Naive B cell (primary cell): Measurements from ENCODE around the gene TGFBR3. TPM values are rescaled to one million over a fixed set of nuclear protein-coding genes. Genes with fewer than 3 reads are reported as not detected.

Source experiments
- ATAC-seq, 2 donors: fragments of 150-1000 bp; cut with Tn5 transposase; 2 replicates each; pipeline ENCODE4 v1.10.0; 2021; ENCODE audit warnings: low read depth in 2 of 2, mild to moderate bottlenecking in 2 of 2, moderate library complexity in 2 of 2
- DNase-seq: peaks from one replicate; pipeline ENCODE4 v3.0.0; 2022
- H3K27ac Mint-ChIP-seq, 6 donors: one replicate each; pipeline ENCODE4 v1.8.0; 2020 to 2022; ENCODE audit warnings: mild to moderate bottlenecking in 6 of 6, mixed read lengths in 6 of 6, moderate library complexity in 5 of 6, inconsistent platforms in 2 of 6
- H3K27me3 Mint-ChIP-seq, 3 donors: one replicate each; pipeline ENCODE4 v1.8.0; 2021 to 2022; ENCODE audit warnings: mixed read lengths in 3 of 3, mild to moderate bottlenecking in 1 of 3
- H3K36me3 Mint-ChIP-seq, 2 donors: one replicate each; pipeline ENCODE4 v1.8.0; 2020 to 2022; ENCODE audit warnings: mixed read lengths in 2 of 2, inconsistent platforms in 1 of 2, mild to moderate bottlenecking in 1 of 2
- H3K4me1 Mint-ChIP-seq, 3 donors: one replicate each; pipeline ENCODE4 v1.8.0; 2020 to 2022; ENCODE audit warnings: mixed read lengths in 3 of 3, inconsistent platforms in 1 of 3, mild to moderate bottlenecking in 1 of 3, moderate library complexity in 1 of 3
- H3K4me3 Mint-ChIP-seq, 8 donors: one replicate each; pipeline ENCODE4 v1.8.0; 2020 to 2022; ENCODE audit warnings: mild to moderate bottlenecking in 8 of 8, mixed read lengths in 8 of 8, moderate library complexity in 8 of 8, inconsistent platforms in 2 of 8
- H3K9me3 Mint-ChIP-seq, 7 donors: one replicate each; pipeline ENCODE4 v1.8.0; 2020 to 2022; ENCODE audit warnings: mixed read lengths in 7 of 7, mild to moderate bottlenecking in 5 of 7, inconsistent platforms in 2 of 7, moderate library complexity in 1 of 7
- polyA plus RNA-seq, 6 donors: library from polyadenylated mRNA; unstranded; fragments of 300-500 nt; fragmentation: Illumina TruSeq; gene quantifications; one replicate each; pipeline ENCODE4 v1.2.3, GENCODE V29; 2021; ENCODE audit warnings: low read depth in 6 of 6

The TGFBR3 gene
- polyA plus RNA-seq, 6 donors from 2014 or later = 0.04 to 0.43 (median 0.31) TPM

DNA sequence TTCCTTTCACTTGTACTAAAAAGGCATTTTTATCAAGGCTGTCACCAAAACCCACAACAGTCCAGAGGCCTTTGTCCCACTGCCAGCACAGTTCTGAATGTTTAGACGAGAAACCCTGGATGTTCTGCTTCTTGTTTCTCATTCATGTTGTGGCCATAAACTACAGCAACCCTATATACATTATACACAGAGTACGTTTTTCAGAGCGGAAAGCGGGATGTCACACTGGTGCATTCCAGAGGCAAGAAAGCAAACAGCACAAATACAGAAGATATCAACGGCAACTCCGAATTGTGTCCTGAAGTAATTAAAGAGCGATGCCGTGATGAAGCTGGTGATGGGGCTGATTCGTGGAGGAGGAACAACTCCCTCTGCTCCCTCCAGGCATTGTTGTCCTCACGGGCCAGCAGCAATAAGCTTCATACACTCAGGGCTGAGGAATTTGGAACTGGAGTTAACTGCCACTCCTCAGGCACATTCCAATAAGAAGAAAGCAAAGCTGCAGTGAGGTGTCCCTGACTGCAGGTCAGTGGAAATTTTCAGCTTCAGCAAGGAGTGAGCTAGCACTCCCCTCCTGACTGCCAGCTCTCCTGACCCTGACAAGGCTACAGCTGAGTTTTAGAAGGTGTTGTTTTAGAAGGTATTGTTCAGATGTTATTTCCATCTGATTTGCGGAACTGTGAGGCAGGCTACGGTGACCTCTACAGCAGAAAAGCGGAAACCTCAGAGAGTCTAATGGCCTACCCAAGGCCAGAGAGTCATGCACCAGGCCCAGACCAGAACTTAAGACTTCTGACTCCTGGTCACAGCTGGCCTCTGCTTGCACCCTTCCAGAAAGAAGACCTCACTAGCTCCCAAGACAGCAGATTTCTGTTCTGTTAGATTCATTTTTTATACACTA, 149.0 kb downstream of the TGFBR3 start:
- DNase-seq (no peak), ATAC-seq (no peak)
- Mint-ChIP-seq H3K9me3 (peaks cover 0 to 10% (median 4%) of the 10 kb centered on the region in 7 donors), H3K4me3 (no peak overlapping the region), H3K36me3 (no peaks in the 10 kb centered on the region), H3K4me1 (no peaks in the 10 kb centered on the region), H3K27ac (no peak overlapping the region), H3K27me3 (peaks cover 0 to 7% (median 4%) of the 10 kb centered on the region in 3 donors)

DNA sequence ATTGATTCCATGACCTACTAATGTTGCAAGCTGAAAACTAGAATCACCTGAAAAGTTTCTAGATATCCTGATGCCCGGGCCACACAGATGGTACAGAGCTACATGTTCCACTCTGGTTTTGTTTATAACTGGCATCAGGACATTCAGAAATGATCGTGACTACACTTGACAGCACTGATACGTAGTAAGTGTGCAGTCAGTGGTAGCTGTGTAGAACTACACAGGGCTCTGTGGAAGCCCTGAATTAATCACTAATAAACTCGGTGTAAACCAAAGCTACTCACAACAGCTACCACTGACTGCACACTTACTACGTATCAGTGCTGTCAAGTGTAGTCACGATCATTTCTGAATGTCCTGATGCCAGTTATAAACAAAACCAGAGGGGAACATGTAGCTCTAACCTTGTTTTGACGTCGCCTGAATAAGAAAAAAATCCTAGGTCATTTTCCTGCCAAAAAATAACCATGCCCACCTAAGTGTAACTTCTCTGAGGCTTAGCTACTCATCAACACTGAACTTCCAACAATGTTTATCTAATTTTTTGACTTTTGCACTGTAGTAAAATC, 149.7 kb downstream of the TGFBR3 start:
- no peak for DNase-seq
- Mint-ChIP-seq H3K4me3 (no peak overlapping the region), H3K27me3 (peaks cover 0 to 11% (median 0%) of the 10 kb centered on the region in 3 donors), H3K27ac (no peak overlapping the region), H3K4me1 (peaks cover 4 to 7% (median 6%) of the 10 kb centered on the region in 3 donors), H3K36me3 (no peaks in the 10 kb centered on the region), H3K9me3 (peaks cover 0 to 10% (median 4%) of the 10 kb centered on the region in 7 donors)
- no peak for ATAC-seq

DNA sequence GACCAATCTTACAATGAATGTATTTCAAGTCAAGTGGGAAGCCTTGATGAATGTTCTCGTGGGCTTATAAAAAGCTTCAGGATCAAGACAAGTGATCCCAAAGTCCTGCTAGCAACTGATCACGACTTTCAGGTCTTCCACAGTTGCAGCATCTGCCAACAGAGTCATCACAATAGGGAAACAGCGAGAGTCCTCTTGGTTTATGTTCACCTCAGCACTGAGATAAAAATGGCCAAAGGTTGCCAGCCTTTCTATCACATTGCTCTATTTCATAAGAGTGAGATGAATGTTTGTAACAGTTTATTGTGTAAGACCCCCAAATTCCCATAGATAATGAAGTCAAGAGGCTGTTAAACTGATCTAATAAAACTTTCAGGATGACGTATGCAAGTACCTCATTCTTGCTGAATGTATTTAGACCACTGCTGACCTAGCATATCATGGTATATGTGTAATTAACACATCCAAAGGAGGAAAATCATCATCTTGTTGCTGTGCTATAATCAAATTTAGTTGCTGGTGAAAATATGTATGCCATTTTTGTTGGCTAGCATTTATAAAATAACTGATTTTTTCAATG, 150.6 kb downstream of the TGFBR3 start:
- DNase-seq (no peak), ATAC-seq (no peak)
- H3K27me3 Mint-ChIP-seq = peaks cover 0 to 18% (median 5%) of the 10 kb centered on the region in 3 donors
- peaks cover 4 to 8% (median 6%) of the 10 kb centered on the region in 3 donors for H3K4me1 Mint-ChIP-seq
- peaks cover 0 to 10% (median 4%) of the 10 kb centered on the region in 7 donors for H3K9me3 Mint-ChIP-seq
- no peaks in the 10 kb centered on the region for H3K36me3 Mint-ChIP-seq
- no peak overlapping the region for H3K4me3 Mint-ChIP-seq
- no peak overlapping the region for H3K27ac Mint-ChIP-seq

DNA sequence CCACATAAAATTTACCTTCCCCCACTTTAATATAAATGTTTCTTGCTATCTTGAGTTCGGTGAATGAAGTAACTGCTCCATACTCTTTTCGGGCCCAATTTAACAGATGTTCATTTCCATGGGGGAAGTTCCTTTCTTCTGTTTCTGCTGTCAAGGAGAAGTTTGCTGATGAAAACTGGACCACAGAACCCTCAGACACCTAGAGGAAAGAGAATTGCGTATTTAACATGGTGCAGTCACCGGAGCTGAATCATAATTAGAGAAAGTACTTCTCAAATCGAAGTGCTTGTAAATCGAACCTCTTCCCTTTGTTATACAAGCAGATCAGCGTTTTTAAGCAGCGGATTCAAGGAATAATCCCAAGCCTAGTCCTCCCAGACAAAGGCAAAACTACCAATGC, 151.2 kb downstream of the TGFBR3 start:
- Mint-ChIP-seq H3K4me3 (no peak overlapping the region), H3K27me3 (peaks cover 0 to 19% (median 11%) of the 10 kb centered on the region in 3 donors), H3K36me3 (no peaks in the 10 kb centered on the region), H3K27ac (no peak overlapping the region), H3K9me3 (peaks cover 0 to 9% (median 4%) of the 10 kb centered on the region in 7 donors), H3K4me1 (peaks cover 4 to 8% (median 6%) of the 10 kb centered on the region in 3 donors)
- no peak for ATAC-seq
- DNase-seq = no peak

DNA sequence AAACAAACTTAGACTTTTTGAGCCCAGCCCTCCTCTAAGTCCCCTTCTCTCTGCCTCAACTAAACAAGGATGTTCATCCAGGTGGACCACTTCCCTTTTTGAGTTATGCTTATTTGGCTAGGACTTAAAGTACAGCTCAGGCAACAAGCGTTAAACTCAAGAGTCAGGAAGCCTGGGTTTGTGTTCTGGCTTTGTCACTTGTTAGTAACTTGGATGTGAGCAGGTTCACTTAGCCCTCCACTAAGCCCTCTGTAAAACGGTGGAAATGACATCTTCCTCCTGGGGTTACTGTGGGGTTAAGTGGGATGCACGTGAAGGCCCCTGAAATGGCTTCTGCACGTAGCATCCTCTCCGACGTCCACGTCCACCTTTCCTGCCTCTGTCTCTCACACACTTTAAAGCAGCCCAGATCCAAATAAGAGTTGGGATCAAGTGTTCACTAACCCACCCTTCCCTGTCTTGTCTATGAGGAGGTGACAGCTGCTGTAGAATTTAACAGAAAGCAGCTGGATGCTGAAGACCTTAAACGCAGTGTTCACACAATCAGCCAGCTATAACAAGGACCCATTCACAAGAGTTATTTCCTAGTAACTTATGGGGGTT, 152.7 kb downstream of the TGFBR3 start:
- peaks cover 4 to 8% (median 6%) of the 10 kb centered on the region in 3 donors for H3K4me1 Mint-ChIP-seq
- no peaks in the 10 kb centered on the region for H3K36me3 Mint-ChIP-seq
- ATAC-seq (no peak), DNase-seq (no peak)
- peaks cover 4 to 19% (median 12%) of the 10 kb centered on the region in 3 donors for H3K27me3 Mint-ChIP-seq
- H3K27ac Mint-ChIP-seq = no peak overlapping the region
- peaks cover 0 to 2% (median 0%) of the 10 kb centered on the region in 7 donors for H3K9me3 Mint-ChIP-seq
- H3K4me3 Mint-ChIP-seq = no peak overlapping the region

DNA sequence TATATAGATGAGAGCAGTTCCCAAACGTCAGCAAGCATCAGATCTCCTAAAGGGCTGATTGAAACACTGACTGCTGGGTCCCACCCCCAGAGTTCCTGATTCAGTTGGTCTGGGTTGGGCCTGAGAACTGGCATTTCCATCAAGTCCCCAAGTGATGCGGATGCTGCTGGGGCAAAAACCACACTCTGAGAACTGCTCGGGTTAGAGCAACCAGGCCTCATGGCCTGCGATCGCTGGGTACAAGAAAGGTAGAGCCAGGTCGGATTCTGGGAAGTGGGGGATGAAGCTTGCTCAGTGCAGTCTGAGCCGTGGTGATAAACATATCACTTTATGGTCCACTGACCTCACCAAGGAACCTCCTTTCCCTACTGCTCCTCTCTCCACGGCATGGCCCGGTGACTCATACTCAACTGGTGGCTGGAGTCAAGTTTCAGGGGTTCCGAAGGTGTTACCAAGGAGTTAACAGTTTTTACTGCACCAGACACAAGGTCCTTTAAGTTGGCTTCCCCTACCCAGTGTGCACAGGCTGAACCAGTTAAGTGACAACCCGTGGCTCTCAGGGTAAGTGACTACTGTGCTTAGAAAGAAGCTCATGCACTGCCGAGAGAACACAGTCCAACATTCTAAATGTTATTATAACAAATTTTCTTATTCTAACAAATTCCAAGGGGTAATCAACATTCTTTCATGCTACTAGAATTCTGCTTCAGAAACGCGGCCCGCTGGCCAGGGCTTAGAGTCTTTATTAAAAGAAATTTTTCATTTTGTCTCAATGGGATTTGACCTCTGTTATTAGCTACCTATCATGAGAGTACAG, 153.5 kb downstream of the TGFBR3 start:
- peaks cover 4 to 8% (median 6%) of the 10 kb centered on the region in 3 donors for H3K4me1 Mint-ChIP-seq
- H3K27me3 Mint-ChIP-seq = peaks cover 4 to 19% (median 12%) of the 10 kb centered on the region in 3 donors
- DNase-seq (no peak), ATAC-seq (no peak)
- no peak overlapping the region for H3K4me3 Mint-ChIP-seq
- H3K9me3 Mint-ChIP-seq = no peaks in the 10 kb centered on the region
- no peak overlapping the region for H3K27ac Mint-ChIP-seq
- H3K36me3 Mint-ChIP-seq = no peaks in the 10 kb centered on the region

DNA sequence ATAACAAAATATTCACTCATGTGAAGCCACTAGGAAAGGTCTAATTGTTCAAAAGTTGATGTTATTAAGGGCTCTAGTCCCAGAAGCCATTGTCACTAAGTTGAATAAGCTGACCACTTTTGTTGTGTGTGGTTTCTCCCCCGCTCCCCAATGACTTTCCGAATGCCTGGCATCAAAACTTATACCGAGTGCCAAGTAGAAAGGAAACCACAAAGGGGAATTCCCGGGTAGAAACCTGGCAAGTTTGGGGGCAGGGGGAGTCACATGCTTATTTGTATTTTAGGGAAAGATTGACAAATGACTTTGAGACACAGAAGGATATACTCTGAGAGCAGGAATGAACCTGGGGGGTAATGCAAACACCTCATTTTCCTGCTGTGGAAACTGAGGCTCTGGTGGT, 154.1 kb downstream of the TGFBR3 start:
- DNase-seq = no peak
- H3K27ac Mint-ChIP-seq = no peak overlapping the region
- peaks cover 4 to 8% (median 6%) of the 10 kb centered on the region in 3 donors for H3K4me1 Mint-ChIP-seq
- ATAC-seq = no peak
- H3K9me3 Mint-ChIP-seq = no peaks in the 10 kb centered on the region
- H3K36me3 Mint-ChIP-seq = no peaks in the 10 kb centered on the region
- H3K27me3 Mint-ChIP-seq = peaks cover 4 to 19% (median 12%) of the 10 kb centered on the region in 3 donors
- H3K4me3 Mint-ChIP-seq = no peak overlapping the region

DNA sequence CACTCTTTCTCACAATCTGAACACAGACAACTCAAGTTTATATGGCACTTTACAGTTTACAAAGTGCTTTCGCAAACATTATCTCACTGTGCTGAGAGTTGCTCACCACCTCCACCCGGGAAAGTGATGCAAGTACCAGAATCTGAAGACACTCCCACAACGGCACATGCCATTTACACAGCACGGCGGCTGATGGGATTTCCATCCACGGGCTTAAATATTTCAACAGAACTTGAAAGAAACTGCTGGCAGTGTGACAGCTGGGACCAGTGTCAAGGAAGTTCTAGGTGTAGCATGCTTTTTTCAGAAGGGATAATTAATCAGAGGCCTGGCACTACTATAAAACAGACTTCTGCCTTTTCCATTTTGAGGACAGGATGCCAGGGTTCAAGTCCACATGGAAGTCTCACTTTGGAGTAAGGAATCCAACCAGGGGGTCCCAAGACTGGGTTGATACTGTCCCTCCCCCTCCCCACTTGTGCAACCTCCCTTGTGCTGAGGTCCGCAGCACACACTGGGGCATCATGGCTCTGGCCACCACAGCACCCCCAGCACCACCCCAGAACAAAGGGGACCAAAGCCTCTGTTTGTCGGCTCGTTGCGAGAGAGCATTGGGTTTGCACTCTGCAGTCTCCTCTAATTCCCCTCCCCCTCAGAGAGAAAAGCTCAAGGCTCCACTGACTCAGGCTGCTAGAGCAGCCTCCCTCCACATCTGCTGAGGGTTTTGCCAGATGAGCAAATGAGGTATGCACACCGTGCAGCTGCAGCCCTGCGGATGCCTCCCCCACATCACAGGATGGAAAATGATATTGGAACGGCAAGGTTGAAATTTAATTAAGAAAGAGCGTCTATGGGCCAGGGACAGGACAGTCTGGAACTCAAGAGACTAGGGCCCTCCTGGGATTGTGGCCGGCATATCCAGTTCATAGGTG, 154.9 kb downstream of the TGFBR3 start:
- H3K36me3 Mint-ChIP-seq = no peaks in the 10 kb centered on the region
- peaks cover 4 to 8% (median 6%) of the 10 kb centered on the region in 3 donors for H3K4me1 Mint-ChIP-seq
- peaks cover 4 to 19% (median 12%) of the 10 kb centered on the region in 3 donors for H3K27me3 Mint-ChIP-seq
- H3K4me3 Mint-ChIP-seq = no peak overlapping the region
- ATAC-seq (no peak), DNase-seq (no peak)
- no peaks in the 10 kb centered on the region for H3K9me3 Mint-ChIP-seq
- H3K27ac Mint-ChIP-seq = no peak overlapping the region

DNA sequence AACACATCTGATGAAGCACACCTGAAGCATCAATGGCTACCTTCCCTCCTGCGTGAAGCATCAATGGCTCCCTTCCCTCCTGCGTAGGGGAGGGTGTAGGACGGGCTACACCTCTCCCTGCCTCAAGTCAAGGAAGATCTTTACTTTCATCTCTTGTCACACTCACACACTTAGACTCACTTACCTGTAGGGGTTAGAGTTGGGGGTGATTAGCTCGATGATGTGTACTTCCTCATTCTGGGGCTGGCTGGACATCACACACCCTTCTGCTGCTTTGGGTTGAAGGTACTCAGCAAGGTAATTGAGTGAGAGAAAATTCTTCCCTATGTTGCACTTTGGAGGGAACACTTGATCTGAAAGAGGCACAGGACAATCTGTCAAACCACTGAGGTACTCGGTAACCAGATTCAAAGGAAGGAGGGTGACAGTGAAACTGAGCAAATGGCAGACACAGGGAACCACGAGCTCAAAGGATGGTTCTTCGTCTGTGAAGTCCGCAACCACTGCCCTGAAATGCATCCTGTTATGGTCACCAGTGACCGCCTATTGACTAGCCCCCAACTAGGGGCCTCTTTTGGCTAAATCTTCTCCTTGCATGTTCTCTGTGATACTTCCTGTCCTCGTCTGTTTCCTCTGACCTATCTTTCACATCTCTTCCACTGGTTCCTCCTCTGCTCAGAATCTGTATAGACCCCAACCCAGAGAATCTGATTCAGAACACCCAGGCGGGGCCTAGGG, 156.2 kb downstream of the TGFBR3 start:
- Mint-ChIP-seq H3K27me3 (peaks cover 4 to 19% (median 12%) of the 10 kb centered on the region in 3 donors), H3K9me3 (no peaks in the 10 kb centered on the region), H3K4me3 (no peak overlapping the region), H3K4me1 (peaks cover 4 to 8% (median 6%) of the 10 kb centered on the region in 3 donors), H3K27ac (peak overlapping the region in 1 of 6 donors; percentile 34), H3K36me3 (no peaks in the 10 kb centered on the region)
- no peak for DNase-seq
- ATAC-seq = no peak

DNA sequence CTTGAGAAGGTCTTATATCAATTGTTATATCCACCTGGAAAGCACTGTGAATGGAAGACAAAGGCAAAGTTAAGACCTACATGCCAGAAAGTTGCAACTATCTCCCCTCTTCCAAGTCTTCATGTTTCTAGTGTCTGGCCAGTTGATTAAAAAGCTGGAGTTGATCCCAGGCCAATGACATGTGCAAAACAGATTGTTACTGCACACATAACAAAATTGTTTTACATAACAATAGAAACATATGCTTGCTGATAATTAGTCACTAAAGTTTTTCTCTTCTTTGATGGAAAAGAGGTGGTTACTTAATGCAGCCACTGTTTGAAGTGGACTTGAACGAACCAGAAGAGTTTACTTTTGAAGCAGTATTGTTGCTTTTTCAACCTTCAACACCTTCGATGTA, 158.2 kb downstream of the TGFBR3 start:
- no peak overlapping the region for H3K4me3 Mint-ChIP-seq
- ATAC-seq (no peak), DNase-seq (no peak)
- H3K27ac Mint-ChIP-seq = no peak overlapping the region
- no peaks in the 10 kb centered on the region for H3K36me3 Mint-ChIP-seq
- peaks cover 4 to 8% (median 6%) of the 10 kb centered on the region in 3 donors for H3K4me1 Mint-ChIP-seq
- no peaks in the 10 kb centered on the region for H3K9me3 Mint-ChIP-seq
- peaks cover 4 to 19% (median 12%) of the 10 kb centered on the region in 3 donors for H3K27me3 Mint-ChIP-seq

DNA sequence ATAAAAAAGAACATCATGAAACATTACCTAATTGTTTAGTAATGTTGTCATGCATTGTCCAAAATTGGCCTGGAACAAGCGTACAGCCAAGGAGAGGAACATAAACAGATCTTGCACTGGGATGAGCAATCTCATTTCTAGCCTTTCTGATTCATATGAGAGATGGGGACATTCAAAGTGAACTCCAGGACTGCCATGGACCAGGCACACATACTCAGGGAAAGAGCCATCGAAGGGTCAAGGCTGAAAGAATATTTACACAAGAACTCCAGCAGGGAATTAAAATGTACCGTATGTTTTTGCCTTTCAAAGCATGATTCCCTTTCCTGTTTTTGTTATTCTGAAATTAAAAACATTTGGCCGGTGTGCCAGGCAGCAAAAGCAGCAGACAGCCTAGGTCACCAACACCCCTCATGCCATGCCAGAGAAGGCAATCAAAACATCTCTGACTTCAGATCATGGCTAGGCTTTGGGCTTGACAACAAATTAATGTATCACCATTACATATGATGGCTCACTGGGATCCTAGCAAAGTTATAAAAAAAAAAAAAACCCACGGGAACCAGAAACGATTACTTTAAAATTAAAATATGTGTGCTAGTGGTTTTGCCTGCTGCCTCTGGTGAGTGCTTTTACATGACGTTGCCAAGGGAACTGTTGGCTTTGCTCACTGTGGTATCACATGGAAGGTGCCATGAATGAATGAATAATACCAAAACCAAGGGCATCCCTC, 159.8 kb downstream of the TGFBR3 start:
- no peaks in the 10 kb centered on the region for H3K36me3 Mint-ChIP-seq
- no peak overlapping the region for H3K27ac Mint-ChIP-seq
- no peak overlapping the region for H3K4me3 Mint-ChIP-seq
- H3K27me3 Mint-ChIP-seq = peaks cover 4 to 12% (median 8%) of the 10 kb centered on the region in 3 donors
- H3K4me1 Mint-ChIP-seq = peaks cover 0 to under 1% (median 0%) of the 10 kb centered on the region in 3 donors
- ATAC-seq (no peak), DNase-seq (no peak)
- no peaks in the 10 kb centered on the region for H3K9me3 Mint-ChIP-seq
